NB4 (cell line): ENCODE results near the gene KLHL34.

ENCODE experiments used
- DNase-seq: peaks from one replicate; pipeline ENCODE4 v3.0.0; 2010; ENCODE audit warnings: low read depth
- H3K4me3 ChIP-seq: one replicate; pipeline ENCODE4 v1.5.1; 2011; ENCODE audit warnings: mild to moderate bottlenecking, low read depth, low read length, moderate library complexity
- MYC ChIP-seq: IDR thresholded peaks from 2 replicates; pipeline ENCODE4 v1.6.1; 2011; ENCODE audit warnings: low read depth, low read length
- POLR2A ChIP-seq: IDR thresholded peaks from 2 replicates; pipeline ENCODE4 v1.6.1; 2011; ENCODE audit warnings: mild to moderate bottlenecking; ENCODE audit not compliant: insufficient read length; ENCODE audit errors: extremely low read depth
- TF ChIP-seq, protein P1 (sequence below): IDR thresholded peaks from one replicate; pipeline ENCODE4 v1.5.1; 2012; ENCODE audit warnings: low read depth, low read length
- TF ChIP-seq, protein P2 (sequence below): IDR thresholded peaks from 2 replicates; pipeline ENCODE4 v1.6.1; 2011; ENCODE audit warnings: low read depth, low read length

The KLHL34 gene

DNA sequence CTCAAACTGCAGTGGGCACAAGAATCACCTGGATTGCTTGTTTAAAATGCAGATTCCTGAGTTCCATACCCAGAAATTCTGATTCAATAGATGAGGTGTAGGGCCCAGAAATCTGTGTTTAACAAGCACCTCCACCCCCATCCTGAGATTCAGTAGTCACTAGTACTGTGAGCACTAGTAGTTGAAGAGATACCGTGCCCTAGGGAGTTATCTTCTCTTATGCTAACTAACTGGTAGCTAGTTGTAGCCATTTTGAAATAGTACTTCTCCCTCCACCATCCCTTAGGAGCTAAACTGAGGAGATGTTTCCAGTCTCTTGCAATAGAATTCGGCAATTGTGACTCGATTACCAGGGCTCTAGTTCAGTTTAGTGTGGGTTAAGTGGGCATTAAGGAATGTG is 18.4 kb downstream of the KLHL34 start:
- H3K4me3 ChIP-seq = no peak overlapping the region
- no peak for DNase-seq
- TF ChIP-seq, protein P1, sequence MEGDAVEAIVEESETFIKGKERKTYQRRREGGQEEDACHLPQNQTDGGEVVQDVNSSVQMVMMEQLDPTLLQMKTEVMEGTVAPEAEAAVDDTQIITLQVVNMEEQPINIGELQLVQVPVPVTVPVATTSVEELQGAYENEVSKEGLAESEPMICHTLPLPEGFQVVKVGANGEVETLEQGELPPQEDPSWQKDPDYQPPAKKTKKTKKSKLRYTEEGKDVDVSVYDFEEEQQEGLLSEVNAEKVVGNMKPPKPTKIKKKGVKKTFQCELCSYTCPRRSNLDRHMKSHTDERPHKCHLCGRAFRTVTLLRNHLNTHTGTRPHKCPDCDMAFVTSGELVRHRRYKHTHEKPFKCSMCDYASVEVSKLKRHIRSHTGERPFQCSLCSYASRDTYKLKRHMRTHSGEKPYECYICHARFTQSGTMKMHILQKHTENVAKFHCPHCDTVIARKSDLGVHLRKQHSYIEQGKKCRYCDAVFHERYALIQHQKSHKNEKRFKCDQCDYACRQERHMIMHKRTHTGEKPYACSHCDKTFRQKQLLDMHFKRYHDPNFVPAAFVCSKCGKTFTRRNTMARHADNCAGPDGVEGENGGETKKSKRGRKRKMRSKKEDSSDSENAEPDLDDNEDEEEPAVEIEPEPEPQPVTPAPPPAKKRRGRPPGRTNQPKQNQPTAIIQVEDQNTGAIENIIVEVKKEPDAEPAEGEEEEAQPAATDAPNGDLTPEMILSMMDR = no peak
- TF ChIP-seq, protein P2, sequence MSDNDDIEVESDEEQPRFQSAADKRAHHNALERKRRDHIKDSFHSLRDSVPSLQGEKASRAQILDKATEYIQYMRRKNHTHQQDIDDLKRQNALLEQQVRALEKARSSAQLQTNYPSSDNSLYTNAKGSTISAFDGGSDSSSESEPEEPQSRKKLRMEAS = no peak
- TF ChIP-seq MYC (no peak), POLR2A (no peak)

DNA sequence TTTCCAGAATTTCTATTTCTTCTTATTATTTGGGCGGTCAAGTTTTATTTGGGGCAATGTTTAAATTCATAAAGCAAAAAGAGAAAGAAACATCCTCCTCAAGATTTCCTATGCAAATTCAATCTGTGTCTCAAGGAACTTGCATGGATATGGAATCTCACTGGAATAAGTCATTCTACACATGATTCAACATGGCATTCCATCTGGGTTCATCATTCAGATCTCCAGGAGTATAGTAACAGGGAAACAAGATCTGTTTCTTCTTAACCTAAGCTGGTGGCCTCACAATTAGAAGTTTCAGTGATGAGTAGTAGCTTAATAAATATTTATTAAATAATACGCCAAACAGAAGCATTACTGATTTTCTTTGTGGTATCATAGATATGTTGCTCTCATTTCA is 19.8 kb downstream of the KLHL34 start:
- DNase-seq = no peak
- no peak for TF ChIP-seq MYC
- no peak for TF ChIP-seq POLR2A
- TF ChIP-seq, protein P2 = no peak
- TF ChIP-seq, protein P1 = no peak
- H3K4me3 ChIP-seq = no peak overlapping the region

DNA sequence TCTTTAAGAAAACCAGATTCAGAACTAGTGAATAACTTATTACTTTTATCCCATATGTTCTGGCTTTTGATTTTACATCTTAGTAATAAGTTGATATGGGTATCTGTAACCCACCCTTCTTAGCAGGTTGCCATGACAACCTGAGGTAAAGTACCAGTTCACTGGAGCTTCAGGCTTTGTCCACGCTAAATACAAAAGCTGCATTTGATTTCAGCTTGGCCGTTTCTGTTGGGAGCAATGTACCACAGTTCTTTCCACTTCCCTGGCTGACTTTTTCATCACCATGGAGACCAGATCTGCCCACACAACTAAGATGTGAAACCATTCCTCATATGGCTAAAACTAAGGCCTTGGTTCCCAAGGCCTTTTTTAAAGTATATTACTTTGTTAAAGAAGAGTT is 26.1 kb downstream of the KLHL34 start:
- TF ChIP-seq, protein P1 = no peak
- TF ChIP-seq, protein P2 = no peak
- TF ChIP-seq POLR2A = no peak
- no peak for TF ChIP-seq MYC
- DNase-seq = no peak

DNA sequence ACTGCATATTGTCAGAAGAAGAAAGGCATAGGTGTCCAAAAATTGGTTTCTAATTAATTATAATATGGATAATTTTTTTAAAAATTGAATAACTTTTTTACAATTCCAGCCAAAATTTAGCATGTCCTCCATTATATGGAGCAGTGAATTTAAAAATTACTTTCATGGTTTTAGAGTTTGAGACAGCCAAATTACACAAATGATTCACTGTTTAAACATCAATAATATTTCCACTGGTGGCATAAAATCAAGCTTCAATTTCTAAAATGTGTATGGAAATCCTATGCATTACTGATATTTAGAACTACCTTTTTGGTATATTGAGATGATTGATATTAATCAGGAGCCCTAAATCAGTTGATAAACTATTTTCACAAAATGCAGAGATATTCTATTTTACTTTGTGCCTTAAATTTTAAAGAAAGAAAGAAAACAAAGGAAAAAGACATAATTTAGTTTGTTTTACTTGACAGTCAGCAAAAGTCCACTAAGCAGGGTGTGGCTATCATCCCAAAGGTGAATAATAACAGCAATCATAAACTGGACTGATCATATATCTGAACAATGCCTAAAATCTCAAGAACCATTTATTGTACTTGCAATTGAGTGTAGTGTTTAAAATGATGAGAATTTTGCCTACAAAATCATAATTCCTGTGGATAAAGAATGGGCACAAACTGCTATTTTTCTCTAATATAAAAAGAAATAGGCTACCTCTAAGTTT is 34.2 kb downstream of the KLHL34 start:
- DNase-seq = no peak
- no peak overlapping the region for H3K4me3 ChIP-seq
- TF ChIP-seq, protein P1 = no peak
- TF ChIP-seq, protein P2 = no peak
- TF ChIP-seq MYC (no peak), POLR2A (no peak)

More for the DNA sequence above, 26.1 kb downstream of the KLHL34 start:
- no peak overlapping the region for H3K4me3 ChIP-seq

DNA sequence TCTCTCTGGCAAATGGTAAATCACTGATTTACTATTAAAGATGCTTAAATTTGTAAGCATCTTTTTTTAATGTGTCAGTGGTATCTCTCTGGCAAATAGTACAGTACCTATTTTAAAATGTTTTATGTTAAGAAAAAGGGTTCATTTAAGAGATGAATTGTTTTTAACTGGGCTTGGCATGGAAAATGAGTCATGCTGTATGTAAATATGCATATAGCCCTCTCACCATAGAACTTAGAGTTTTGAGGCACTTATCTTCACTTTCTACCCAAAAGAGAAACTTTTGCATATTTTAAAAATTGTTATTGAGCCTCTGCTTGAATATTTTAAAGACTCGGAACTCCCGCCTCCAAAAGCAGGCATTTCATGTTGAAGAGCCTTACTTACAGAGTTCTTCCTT is 37.9 kb downstream of the KLHL34 start:
- no peak for DNase-seq
- H3K4me3 ChIP-seq = no peak overlapping the region
- TF ChIP-seq, protein P2 = no peak
- TF ChIP-seq, protein P1 = no peak
- TF ChIP-seq POLR2A (no peak), MYC (no peak)

DNA sequence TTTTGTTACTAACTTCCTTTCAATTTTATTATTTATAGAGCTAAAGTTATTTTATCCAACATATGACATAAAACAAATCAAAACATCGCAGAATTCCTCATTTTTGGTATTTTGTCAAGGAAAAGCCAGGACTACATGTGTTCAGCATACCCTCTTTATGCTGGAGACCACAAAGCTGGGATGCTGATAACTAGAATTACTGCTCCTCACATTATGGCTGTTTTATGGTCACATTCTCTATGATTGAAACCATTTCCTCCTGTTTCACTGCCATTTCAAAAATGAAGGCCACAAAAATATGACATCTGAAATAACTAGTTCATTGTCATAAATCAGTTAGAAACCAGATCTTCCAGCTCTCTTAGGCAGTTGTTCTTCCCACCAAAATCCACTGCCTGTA is 41.7 kb downstream of the KLHL34 start:
- DNase-seq = no peak
- H3K4me3 ChIP-seq = no peak overlapping the region
- TF ChIP-seq MYC (no peak), POLR2A (no peak)
- TF ChIP-seq, protein P2 = no peak
- TF ChIP-seq, protein P1 = no peak
